NCI-H1417 treated with DMSO at 0.1 percent for 48 hours (cell line): ENCODE results near the gene ZBTB20.
"Not testable (repeated sequence)": the region's sequence is repeated elsewhere in the genome, so short reads cannot be mapped to it uniquely, and the experiment has no call there.

ENCODE experiments used
- DNase-seq: peaks from one replicate; lab custom pipeline; 2025; lab: John Stamatoyannopoulos, UW

ZBTB20 gene

GRCh38 chr3:114831861-114832260, 315.2 kb downstream of the ZBTB20 start:
- DNase-seq: no peak

- DNase-seq: no peak
Observed at GRCh38 chr3:114830652-114831051, 316.4 kb downstream of the ZBTB20 start.

DNA sequence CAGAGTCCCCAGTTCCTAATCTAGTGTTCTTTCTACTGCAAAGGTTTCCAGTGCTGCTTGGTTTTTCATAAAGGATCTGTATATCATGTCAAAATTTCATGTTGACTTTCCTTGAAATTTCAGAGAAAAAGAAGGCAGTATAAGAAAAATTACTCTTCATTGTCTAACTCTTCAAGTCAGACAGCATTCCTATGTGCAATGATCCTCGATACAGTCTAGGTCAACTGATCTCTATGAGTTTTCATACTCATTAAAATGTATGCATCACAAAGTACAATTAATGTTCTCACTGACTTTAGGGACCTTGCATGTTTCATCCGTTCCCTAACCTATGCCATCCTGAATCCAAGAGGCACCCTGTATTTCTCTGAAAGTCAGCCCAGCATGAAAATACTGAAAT, 317.3 kb downstream of the ZBTB20 start:
- DNase-seq: no peak

DNA sequence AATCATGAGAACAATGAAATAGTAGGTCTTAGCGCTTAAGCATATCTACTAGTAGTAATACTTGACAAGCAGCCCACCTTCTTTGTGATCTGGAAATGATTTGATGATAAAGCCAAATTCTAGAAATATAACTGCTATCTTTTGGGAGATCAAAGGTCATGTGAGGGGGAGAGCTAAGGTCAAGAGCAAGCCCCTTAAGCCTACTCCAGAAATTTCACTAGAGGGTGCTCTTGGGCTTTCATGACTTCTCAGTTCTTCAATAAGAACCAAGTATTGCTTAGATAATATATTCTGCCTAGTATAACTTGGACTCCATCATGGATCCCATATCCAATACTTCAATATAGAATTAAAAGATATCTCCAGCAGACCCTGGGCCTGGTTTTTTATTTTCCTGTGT, 319.6 kb downstream of the ZBTB20 start:
- DNase-seq: peak; percentile 14

GRCh38 chr3:114824014-114824413, 323.1 kb downstream of the ZBTB20 start:
- no peak for DNase-seq

DNA sequence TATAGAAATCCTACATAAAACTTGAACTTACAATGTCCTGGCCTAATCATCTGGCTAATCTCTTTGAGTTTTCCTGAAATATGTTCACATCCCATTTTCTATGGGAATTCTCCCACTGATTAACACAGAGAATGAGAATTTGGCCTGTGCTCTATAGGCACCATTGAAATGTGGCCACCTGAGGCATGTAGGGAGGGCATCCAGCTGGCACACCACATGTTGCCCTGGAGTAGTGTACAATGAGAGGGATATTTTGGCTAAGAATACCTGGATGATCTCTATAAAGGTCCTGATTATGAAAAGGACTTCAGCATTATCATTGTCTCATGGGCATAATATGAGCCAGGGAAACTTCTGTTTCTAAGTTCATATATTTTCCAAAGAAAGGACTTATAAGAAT, 324.0 kb downstream of the ZBTB20 start:
- no peak for DNase-seq

DNA sequence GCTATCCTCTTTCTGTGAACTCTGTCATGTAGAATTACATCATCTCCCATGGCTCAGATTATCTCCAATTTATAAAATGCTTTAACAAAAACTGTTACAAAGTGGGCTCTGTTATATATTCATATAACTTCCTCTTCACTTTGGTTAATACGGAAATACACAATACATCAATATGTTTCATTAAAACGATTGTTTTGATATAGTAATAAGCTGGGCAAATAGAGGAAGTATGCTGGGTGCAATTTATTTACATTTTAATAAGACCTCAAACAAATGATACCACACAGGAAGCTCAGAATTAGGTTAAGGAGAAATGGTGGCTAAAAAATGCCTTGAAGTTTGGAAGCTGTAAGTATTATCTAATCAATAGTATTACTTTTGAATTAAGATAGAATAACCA, 331.0 kb downstream of the ZBTB20 start:
- no peak for DNase-seq

- not testable (repeated sequence) for DNase-seq
Observed at GRCh38 chr3:114812541-114813238, 334.4 kb downstream of the ZBTB20 start.

DNA sequence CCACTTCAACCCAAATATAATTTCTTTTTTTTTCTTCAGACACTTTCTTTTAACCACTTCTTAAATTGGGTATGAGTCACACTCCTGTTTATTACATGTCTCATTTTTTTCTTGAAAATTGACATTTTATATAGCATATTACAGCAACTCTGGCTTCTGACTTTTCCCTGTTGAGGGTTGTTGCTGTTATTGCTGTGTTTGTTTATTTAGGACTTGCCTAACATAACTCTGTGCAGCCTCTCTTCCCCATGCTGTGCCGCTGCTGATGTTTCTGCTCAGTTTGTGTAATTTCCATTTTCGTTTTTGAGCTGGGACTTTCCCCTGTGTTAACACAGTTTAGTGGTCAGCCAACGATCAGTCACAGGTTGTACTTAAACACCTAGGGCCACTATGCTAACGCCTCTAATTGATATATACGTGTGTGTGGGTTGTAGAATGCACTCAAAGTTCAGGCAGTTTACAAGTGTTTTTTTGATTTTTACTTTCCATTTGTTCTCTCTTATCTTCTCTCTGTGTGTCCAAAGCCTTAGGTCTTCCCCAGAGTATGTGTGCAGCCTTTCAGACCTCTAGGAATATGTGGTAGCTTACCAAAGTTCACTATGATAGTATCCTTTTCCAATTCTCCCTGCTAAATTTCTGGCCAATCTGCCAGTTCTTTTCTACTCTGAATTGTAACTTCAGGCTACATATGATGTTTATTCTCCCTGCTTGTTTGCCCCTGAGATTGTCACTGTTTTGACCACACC, 337.2 kb downstream of the ZBTB20 start:
- DNase-seq: no peak

DNA sequence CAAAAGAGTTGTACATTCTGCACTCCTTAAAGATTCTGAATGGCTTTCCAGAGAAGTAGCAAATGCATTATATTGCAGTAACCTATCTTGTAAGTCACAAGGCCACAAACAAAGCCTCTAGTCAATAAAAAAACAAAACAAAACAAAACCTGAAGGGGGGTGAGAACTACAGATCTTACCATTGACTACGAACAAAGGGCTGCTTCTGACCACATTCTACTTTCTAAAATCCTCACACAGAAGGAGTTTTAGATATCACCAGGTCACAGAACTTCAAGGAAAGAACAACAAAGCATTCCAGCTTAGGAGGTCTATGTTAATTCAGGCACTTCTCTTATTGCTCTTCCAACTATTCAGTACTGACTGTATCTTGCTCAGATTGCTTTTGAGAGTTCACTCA, 343.0 kb downstream of the ZBTB20 start:
- DNase-seq: no peak

GRCh38 chr3:114803042-114803695, 343.9 kb downstream of the ZBTB20 start:
- DNase-seq: no peak

- DNase-seq: no peak
Observed at GRCh38 chr3:114800272-114801031, 346.6 kb downstream of the ZBTB20 start.

DNA sequence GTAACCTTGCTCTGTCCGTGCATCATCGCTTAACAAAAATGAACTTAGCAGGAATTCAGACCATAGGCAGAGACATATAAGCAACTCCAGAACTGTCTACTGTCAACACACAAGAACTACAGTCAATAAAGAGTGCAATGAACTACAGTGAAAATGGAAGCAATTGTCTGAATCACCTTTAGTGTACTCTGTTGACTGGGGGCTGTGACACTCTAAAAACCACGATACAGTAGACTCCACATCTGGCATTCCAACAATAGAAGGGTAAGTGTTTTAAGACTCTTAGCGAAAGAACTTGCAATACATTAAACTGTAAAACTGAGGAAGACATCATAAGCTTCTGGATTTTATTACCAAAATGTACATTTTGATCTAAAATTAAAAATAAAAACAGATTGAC, 347.3 kb downstream of the ZBTB20 start:
- DNase-seq: no peak

DNA sequence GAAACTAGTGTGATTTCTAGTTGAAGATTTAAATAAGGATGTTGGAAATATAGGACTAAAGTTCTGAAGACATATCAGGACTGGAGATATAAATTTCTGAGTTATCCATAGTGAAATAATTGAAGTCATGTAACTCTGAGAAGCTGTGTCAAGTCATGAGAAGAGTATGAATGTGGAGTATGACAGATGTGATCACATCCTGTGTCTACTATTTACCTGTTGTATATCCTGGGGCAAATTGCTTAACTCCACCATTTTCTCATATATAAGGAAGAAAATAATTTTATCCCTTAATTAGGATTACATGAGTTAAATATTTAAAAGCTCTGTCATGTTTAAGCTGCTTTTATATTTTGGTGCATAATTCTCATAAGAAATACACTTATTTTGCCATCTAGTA, 350.3 kb downstream of the ZBTB20 start:
- DNase-seq: no peak

GRCh38 chr3:114794894-114795630, 352.0 kb downstream of the ZBTB20 start:
- DNase-seq: no peak

- DNase-seq: no peak
Observed at GRCh38 chr3:114792159-114792918, 354.7 kb downstream of the ZBTB20 start.

GRCh38 chr3:114790752-114791151, 356.3 kb downstream of the ZBTB20 start:
- no peak for DNase-seq

DNA sequence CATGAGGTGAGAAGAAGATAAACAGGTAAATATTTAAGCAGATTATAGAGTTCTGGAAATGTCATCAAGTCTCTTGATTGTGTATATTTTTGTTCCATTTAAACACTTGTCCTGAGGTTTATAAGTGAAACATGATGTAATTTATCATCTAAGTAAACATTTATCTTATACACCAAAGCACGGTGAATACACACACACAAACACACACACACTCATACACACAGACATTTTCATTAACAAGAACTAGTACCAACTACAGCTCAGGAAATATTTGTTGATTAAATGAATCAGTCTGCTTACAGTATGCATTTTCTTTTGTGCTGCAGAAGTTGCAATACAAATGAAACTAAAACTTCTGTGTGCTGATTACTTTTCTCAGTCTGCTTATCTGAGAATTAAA, 357.3 kb downstream of the ZBTB20 start:
- DNase-seq: no peak

GRCh38 chr3:114775395-114775794, 371.7 kb downstream of the ZBTB20 start:
- no peak for DNase-seq

DNA sequence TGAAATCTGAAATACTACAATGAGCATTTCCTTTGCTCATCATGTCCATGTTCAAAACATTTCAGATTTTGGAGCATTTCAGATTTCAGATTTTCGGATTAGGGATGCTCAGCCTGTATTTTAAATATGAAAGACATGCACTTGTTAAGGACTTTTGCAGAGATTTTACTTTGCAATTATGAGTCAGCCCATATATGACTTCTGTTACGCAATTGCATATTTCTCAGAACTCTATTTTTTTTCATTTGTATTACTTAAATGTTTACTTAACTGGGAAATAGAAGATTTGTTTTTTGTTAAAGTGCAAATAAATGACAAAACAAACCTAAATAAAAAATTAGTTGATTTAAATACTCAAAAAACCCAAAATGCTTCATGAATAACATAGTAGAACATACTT, 376.2 kb downstream of the ZBTB20 start:
- no peak for DNase-seq

DNA sequence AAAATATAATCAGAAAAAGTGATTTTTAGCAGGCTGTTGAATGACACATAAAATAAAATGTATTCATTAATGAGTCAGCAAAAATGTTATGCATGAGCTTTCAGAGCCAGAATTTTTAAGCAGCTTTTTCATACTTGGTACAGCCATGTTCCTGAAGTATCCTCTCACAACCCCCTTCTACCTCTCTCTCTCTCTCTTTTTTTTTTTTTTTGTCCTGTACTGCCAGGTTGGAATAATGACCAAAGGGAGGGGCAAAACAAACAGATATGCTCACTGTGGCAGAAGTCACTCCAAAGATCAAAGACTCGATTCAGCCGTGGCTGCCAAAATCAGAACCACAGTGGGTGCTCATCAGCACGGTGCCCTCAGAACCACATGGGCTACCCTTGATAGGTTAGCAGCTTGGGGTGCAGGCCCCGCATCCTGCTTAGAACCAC, 383.0 kb downstream of the ZBTB20 start:
- peak; percentile 38 for DNase-seq
